ENCODE data around the gene PHKB.
"Not testable (repeated sequence)": the region's sequence is repeated elsewhere in the genome, so short reads cannot be mapped to it uniquely, and the experiment has no call there.

The PHKB gene

GRCh38 chr16:47469227-47469626 lies 8.1 kb downstream of the PHKB start:
- DNase-seq (ENCODE audit: low read depth), result no peak

- no peak for DNase-seq (ENCODE audit: low read depth)
These were observed 9.1 kb downstream of the PHKB start for GRCh38 chr16:47470211-47470610.

DNA sequence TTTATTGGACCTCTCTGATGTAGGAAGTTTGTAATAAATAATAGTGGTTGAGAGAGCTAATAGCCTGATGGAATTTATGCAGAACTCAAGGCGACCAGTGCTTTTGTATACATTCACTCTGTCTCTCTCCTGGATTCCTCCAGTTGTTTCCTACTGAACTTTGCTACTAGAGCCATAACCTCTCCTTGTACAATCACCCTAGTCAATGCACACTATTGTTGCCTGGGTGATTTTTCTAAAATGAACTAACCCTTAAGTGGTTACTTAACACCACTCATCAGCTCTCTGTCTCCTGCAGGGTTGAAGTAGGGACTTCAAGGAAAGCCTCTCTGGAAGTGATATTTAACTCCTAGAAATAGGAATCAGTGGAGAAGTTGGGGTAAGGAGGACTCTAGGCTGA lies 9.7 kb downstream of the PHKB start:
- no peak for DNase-seq (ENCODE audit: low read depth)

- not testable (repeated sequence) for DNase-seq (ENCODE audit: low read depth)
These were observed 11.9 kb downstream of the PHKB start for GRCh38 chr16:47473004-47473403.

DNA sequence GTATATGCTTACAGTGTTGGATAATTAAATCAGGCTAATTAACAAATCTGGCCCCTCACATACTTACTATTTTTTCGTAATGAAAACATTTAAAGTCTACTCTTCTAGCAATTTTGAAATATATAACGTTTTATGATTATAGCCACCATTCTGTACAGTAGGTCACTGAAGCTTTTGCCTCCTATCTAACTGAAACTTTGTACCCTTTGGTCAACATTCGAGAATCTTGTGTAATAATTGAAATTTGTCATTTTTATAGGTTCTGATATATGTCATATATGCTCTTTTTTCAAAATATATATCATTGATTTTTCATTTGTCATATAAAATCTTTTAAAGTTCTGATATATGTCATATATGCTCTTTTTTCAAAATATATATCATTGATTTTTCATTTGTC lies 12.7 kb downstream of the PHKB start:
- DNase-seq (ENCODE audit: low read depth), result no peak

DNA sequence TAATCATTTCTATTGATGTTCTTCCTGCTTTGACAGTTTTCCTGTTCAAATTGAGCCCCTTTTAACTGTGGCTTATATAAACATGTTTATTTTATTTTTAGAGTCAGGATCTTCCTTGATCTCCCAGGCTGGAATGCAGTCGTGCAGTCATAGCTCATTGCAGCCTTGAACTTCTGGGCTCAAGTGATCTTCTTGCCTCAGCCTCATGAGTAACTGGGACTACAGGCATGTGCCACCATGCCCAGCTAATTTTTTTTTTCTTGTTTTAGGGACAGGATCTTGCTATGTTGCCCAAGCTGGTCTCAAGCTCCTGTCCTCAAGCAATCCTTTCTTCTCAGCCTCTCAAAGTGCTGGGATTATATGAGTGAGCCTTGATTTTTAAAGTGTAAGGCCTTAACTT lies 14.7 kb downstream of the PHKB start:
- no peak for DNase-seq (ENCODE audit: low read depth)

GRCh38 chr16:47476654-47477345 lies 15.7 kb downstream of the PHKB start:
- DNase-seq (ENCODE audit: low read depth), result no peak

- DNase-seq (ENCODE audit: low read depth), result no peak
These were observed 16.5 kb downstream of the PHKB start for GRCh38 chr16:47477679-47478078.

DNA sequence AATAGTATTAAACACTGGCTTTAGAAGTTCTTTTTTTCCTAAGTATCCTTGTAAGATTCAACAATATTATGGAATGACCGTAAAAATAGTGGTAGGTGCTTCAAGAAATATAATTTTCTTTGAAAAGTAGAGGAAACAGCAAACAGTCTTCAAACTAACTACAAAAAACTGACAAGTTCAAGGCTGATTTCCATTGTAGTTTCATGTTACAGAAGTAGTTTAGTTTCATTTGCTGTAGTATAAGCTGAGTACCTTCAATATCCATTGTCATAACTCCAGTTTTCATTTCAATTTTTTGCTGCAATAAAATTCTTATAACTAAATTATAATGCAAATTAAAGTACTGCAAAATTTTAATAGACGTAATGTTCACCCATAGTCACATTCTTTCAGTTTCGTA lies 19.3 kb downstream of the PHKB start:
- no peak for DNase-seq (ENCODE audit: low read depth)

DNA sequence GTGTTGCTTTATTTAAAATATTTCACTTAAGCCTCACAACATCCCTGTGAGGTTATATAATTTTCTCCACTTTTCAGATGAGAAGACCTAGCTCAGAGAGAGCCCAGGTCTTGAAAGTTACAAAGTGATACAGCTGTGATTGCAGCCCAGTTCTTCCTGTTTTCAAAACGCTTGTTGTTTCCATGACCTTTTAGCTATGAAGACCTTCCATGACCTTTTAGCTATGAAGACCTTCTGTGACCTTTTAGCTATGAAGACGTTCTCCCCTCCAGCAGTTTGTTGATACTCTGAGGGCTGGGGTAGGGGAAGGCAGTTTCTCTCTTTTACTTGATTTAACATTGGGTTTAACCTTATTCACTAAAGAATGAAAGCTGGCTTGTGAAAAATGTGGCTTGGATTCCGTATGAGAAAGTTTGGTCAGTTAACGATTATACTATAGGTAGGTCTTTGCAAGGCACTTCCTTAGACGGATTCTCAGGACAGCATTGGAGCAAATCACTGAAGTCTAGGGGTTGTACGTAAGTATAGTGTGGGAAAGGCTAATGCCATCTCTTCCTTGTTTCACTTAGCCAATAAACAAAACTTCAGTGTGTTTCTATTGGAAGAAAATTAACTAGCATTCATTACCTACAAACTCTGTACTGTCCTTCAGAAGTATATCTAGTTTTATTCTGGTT lies 20.7 kb downstream of the PHKB start:
- DNase-seq (ENCODE audit: low read depth), result no peak

- DNase-seq (ENCODE audit: low read depth), result no peak
These were observed 22.5 kb downstream of the PHKB start for GRCh38 chr16:47483616-47484015.

- no peak for DNase-seq (ENCODE audit: low read depth)
These were observed 25.7 kb downstream of the PHKB start for GRCh38 chr16:47486856-47487255.

- DNase-seq (ENCODE audit: low read depth), result no peak
These were observed 26.9 kb downstream of the PHKB start for GRCh38 chr16:47488051-47488450.

- DNase-seq (ENCODE audit: low read depth), result no peak
These were observed 29.3 kb downstream of the PHKB start for GRCh38 chr16:47490471-47490870.

DNA sequence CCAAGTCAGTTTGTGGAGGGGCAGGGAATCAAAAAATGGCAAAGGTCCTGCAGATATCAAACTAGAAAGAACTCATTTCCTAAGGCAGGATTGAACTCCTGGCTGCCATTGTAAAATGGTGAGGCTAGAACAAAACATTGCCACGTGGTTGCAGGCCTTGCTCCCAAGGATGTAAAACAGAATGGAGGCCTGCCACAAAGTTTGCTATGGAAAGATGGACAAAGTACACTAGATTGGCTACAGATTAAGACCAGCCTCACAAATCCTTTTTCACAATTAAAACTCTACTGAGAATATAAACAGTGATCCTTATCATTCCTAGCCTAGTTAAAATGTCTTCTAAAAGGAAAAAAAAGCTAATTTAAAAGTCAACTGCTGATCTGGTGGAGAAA lies 30.9 kb downstream of the PHKB start:
- DNase-seq (ENCODE audit: low read depth), result no peak

- peak; percentile 10 for DNase-seq (ENCODE audit: low read depth)
These were observed 31.6 kb downstream of the PHKB start for GRCh38 chr16:47492428-47493377.

DNA sequence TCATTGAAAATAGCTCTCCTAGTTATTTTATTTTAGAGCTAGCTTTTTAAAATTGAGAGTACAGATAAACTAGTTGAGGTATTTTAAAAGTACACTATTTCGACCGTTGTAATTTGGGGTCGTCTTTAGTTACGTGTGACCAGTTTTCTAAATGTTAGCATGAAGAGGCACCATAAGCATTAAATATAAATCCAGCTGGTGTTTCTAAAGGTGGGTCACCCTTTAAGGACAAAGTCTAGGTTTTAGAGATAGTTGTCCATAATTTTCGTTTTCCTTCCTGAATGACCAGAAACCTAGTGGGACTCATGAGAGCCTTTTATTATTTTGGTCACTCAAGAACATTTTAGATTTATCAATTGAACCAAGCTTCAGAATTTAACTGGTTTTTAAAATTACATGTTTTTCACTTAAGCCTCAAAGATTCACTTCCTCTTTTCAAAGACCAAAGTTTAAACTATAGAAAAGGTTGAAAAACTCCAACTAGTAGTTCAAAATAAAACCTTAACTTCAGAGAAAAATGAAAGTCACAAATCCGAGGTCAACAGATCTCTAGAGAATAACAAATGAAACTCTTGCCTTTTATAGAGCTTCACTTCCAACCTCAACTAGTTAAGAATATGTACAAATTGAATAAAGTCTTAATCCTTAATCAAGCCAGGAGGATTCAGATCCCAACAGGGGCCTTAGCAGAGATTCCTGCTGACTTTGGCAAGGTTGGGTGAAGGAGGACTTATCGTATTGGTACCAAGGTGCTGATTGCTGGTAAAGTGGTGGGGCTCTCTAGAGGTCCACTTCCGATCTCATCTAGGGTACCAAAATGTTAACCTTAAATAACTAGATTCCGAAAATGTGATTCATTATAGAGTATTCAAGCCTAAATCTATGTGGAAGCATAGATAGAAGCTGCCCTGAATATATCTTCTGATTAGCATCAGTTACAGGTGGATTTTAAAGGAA lies 32.5 kb downstream of the PHKB start:
- DNase-seq (ENCODE audit: low read depth), result no peak

DNA sequence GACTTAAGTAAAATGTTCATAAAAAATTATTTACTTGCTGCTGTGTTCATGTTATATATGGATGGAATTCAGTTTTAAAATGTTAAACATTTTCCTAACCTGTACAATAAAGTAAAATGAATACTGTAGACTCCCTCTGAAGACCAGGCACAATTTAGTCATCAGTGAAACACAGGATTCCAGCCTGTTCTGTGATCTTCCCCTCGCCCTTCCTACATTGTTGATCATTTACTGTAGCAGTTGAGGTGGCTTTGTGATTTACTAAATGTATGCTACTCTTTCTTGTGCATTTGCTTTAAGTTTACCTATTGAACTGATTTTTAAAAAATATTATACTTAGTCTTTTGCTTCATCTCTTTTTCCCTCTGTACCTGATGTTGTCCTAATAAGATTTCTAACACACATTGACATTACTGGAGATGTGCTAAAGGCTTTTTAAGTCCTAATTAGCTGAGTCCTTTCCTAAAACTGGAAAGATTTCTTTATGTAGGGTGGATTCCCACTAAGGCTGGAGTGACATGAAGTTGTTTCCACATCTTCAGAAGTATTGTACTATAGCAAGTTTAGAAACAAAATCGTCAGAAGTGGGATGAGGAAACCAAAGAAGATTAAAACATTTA lies 38.1 kb downstream of the PHKB start:
- no peak for DNase-seq (ENCODE audit: low read depth)

GRCh38 chr16:47499700-47500264 lies 38.7 kb downstream of the PHKB start:
- no peak for DNase-seq (ENCODE audit: low read depth)

- no peak for DNase-seq (ENCODE audit: low read depth)
These were observed 42.8 kb downstream of the PHKB start for GRCh38 chr16:47503936-47504335.

DNA sequence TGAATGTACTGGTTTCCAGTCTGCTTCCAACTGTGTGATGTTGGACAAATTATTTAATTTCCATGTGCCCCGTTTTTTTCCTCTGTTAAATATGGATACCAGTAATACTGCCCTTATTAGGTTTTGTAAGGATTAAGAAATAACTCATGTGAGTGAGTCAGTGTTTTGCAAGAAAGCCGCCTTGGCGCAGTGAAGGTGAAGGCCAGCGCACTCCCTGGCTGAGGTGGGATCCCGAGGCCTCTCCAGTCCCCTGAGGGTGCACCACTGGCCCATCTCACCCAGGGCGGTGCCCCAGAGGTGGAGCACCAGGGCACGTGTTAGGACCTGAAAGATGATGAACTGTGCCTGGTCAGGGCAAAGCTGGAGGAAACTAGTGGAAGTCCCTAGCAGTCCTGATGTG lies 43.5 kb downstream of the PHKB start:
- no peak for DNase-seq (ENCODE audit: low read depth)
